Measurements from ENCODE around the gene TMEM144.

DNA sequence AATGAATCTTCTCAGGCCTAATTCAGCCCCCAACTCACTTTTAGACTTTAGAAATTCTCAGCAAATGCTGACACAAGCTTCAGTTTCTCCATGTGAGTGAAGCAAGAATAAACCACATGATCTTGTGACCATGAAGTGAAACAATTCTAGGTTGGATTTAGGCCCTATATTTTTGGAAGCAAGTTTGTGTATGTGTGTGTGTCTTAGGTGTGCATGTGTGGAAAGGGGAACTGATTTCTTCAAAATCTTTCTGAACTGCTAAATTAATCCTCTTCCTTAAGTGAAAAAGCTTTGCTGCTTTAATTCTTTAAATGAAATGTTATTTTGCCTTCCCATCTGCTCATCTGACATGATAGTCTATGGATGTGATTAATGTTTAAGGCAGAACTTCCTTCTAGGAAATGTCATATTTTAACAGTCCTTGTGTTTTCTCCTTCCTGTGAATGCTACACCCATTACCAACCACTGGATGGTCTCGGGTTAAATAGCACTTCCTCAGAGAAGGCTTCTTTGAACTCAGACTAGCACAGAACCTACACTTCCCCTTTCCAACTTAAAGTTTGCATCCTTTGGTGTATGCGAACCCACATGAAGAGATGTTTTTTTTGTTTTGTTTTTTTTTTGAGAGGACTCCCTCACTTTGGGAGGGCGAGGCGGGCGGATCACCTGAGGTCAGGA, 1.2 kb upstream of the TMEM144 start:
- TF ChIP-seq, protein P1, sequence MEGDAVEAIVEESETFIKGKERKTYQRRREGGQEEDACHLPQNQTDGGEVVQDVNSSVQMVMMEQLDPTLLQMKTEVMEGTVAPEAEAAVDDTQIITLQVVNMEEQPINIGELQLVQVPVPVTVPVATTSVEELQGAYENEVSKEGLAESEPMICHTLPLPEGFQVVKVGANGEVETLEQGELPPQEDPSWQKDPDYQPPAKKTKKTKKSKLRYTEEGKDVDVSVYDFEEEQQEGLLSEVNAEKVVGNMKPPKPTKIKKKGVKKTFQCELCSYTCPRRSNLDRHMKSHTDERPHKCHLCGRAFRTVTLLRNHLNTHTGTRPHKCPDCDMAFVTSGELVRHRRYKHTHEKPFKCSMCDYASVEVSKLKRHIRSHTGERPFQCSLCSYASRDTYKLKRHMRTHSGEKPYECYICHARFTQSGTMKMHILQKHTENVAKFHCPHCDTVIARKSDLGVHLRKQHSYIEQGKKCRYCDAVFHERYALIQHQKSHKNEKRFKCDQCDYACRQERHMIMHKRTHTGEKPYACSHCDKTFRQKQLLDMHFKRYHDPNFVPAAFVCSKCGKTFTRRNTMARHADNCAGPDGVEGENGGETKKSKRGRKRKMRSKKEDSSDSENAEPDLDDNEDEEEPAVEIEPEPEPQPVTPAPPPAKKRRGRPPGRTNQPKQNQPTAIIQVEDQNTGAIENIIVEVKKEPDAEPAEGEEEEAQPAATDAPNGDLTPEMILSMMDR (IDR thresholded peaks at IDR 0.05; ENCODE audit: insufficient read depth, low read depth, low read length) = no peak
- TF ChIP-seq EZH2 (IDR thresholded peaks at IDR 0.05; ENCODE audit: insufficient read depth, low read length) = no peak
